Activated CD8-positive, alpha-beta T cell treated with anti-CD3 and anti-CD28 coated beads for 36 hours (primary cell): Measurements from ENCODE around the gene RGS12. TPM values are rescaled to one million over a fixed set of nuclear protein-coding genes. Genes with fewer than 3 reads are reported as not detected.

ENCODE experiments used
- ATAC-seq: fragments of 200-7000 bp; cut with Tn5 transposase; one replicate; pipeline ENCODE4 v1.10.0; 2021; ENCODE audit warnings: mild to moderate bottlenecking, moderate library complexity
- CTCF ChIA-PET: fragments of 350-600 bp; sonication (Branson Sonifier 250); formaldehyde crosslinking; loops from one replicate; lab custom pipeline; 2021; ENCODE audit warnings: antibody characterized with exemption; lab: Charles Lee
- POLR2A ChIA-PET: fragments of 350-600 bp; sonication (Branson Sonifier 250); formaldehyde crosslinking; loops from one replicate; lab custom pipeline; 2021; ENCODE audit warnings: antibody characterized with exemption; lab: Charles Lee
- DNase-seq: peaks from one replicate; pipeline ENCODE4 v3.0.0-alpha.2; 2020
- H3K27ac Mint-ChIP-seq: one replicate; pipeline ENCODE4 v1.8.0; 2021; ENCODE audit warnings: mild to moderate bottlenecking, mixed read lengths
- H3K27me3 Mint-ChIP-seq: one replicate; pipeline ENCODE4 v1.8.0; 2021; ENCODE audit warnings: mixed read lengths
- H3K36me3 Mint-ChIP-seq: one replicate; pipeline ENCODE4 v1.8.0; 2021; ENCODE audit warnings: low read depth, mixed read lengths
- H3K4me1 Mint-ChIP-seq: one replicate; pipeline ENCODE4 v1.8.0; 2021; ENCODE audit warnings: low read depth, mixed read lengths
- H3K4me3 Mint-ChIP-seq: one replicate; pipeline ENCODE4 v1.8.0; 2021; ENCODE audit warnings: mild to moderate bottlenecking, moderate library complexity, mixed read lengths
- H3K9me3 Mint-ChIP-seq: one replicate; pipeline ENCODE4 v1.8.0; 2021; ENCODE audit warnings: mixed read lengths
- intact Hi-C: fragments of 100-400 bp; cut with micrococcal nuclease; formaldehyde crosslinking; loops from one replicate; pipeline ENCODE4 v1.10.0; 2022
- total RNA-seq, 2 experiments: library from RNA; stranded (reverse); gene quantifications; one replicate each; pipeline ENCODE4 v1.2.3, GENCODE V29; 2021
- TF ChIP-seq, protein P1 (sequence below): fragments of 200-600 bp; IDR thresholded peaks from one replicate; pipeline ENCODE4 v1.8.0; 2022; ENCODE audit warnings: antibody characterized with exemption, mild to moderate bottlenecking

RGS12 gene
- total RNA-seq, 2 experiments from 2014 or later, result 4.6 to 4.7 TPM

DNA sequence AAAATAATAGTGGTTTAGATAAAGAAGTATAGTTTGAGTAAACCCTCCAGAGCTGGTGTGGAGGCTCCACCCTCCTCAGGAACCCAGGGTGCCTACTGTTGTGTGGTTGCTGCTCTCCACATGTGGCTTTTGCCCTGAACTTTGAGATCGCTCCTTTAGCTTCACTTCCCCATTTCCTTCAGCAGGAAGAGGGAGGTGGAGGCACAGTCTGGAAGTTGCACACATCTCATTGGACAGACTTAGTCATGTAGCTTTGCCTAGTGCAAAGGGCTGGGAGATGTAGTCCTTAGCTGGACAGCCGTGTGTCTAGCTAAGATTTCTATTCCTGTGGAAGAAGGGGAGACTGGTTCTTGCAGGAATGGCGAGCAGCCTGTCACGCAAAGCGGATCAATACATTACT lies 37.9 kb downstream of the RGS12 start:
- H3K9me3 Mint-ChIP-seq, result no peaks in the 10 kb centered on the region
- intact Hi-C loops, result no loop called here
- ChIA-PET CTCF (interaction anchor here (1.4 kb wide), 1 partner anchor 12 kb away, joined by 4 read pairs; no protein-coding TSS in a partner anchor), POLR2A (no interaction called here)
- no peaks in the 10 kb centered on the region for H3K36me3 Mint-ChIP-seq
- H3K4me3 Mint-ChIP-seq, result no peak overlapping the region
- no peak for DNase-seq
- no peaks in the 10 kb centered on the region for H3K27me3 Mint-ChIP-seq
- no peak overlapping the region for H3K27ac Mint-ChIP-seq
- ATAC-seq, result no peak
- peaks cover 3% of the 10 kb centered on the region for H3K4me1 Mint-ChIP-seq
- TF ChIP-seq, protein P1, sequence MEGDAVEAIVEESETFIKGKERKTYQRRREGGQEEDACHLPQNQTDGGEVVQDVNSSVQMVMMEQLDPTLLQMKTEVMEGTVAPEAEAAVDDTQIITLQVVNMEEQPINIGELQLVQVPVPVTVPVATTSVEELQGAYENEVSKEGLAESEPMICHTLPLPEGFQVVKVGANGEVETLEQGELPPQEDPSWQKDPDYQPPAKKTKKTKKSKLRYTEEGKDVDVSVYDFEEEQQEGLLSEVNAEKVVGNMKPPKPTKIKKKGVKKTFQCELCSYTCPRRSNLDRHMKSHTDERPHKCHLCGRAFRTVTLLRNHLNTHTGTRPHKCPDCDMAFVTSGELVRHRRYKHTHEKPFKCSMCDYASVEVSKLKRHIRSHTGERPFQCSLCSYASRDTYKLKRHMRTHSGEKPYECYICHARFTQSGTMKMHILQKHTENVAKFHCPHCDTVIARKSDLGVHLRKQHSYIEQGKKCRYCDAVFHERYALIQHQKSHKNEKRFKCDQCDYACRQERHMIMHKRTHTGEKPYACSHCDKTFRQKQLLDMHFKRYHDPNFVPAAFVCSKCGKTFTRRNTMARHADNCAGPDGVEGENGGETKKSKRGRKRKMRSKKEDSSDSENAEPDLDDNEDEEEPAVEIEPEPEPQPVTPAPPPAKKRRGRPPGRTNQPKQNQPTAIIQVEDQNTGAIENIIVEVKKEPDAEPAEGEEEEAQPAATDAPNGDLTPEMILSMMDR, result no peak

DNA sequence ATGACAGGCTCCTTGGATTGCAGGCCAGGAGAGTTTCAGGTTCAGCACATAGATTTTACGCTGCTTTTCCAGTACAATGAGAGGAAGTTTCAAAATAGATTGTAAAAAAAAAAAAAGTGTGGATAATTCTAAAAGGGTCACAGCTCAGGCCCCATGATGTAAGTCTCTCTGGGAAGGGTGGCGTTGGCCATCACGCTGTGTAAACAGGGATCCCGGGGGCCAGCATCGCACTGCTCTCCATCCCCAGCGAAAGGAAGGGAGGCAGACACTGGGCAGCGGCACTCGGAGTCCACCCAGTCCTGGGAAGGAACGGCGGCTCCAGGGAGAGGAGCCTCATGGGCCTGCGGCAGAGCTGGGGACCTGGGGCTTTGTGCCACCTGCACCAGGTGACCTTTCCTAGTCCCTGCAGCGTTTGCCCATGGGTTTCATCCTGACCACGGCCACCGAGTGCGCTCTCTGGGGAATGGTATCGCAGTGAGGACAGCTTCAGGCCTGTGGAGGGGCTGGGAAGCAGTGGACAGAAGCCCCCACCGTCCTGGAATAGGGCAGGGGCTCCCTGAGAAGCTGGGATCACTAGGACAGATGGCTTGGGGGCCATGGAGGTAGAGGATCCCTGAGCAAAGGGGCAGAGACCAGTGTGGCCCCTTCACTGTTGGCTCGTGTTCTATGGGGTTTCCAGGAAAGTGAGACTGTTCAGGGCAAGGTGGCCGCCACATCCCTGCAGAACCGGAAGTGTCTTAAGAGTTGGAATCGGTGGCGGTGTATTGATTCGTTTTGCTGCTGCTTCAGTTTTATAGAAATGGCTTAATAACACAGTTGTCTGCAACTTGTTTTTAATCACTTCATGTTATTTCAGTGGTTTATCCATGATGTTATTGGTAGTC lies 38.9 kb downstream of the RGS12 start:
- ATAC-seq (no peak), DNase-seq (no peak)
- intact Hi-C loops, result no loop called here
- POLR2A ChIA-PET, result interaction anchor here (0.7 kb wide), 1 partner anchor 14 kb away, joined by 4 read pairs; no protein-coding TSS in a partner anchor
- no peaks in the 10 kb centered on the region for H3K9me3 Mint-ChIP-seq
- CTCF ChIA-PET, result no interaction called here
- no peak overlapping the region for H3K4me3 Mint-ChIP-seq
- no peaks in the 10 kb centered on the region for H3K36me3 Mint-ChIP-seq
- H3K27ac Mint-ChIP-seq, result no peak overlapping the region
- H3K4me1 Mint-ChIP-seq, result peaks cover 3% of the 10 kb centered on the region
- no peaks in the 10 kb centered on the region for H3K27me3 Mint-ChIP-seq
- TF ChIP-seq, protein P1, result no peak

DNA sequence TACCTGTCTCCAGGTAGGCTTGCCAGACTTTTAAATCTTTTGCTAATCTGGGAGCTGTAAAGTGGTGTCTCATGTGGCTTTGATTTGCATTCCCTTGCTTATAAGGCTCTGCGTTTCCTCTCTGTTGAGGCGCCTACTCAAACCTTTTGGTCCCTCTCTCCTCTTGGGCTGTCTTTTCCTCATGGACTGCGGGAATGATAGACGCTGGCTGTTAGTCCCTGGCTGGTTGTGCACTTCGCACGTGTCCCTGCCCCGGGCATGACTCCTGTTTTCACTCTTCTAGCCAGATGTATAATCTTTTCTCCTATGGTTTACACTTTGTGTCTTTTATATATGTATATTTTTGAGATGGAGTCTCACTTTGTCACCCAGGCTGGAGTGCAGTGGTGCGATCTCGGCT lies 39.7 kb downstream of the RGS12 start:
- POLR2A ChIA-PET, result no interaction called here
- ATAC-seq, result no peak
- no peaks in the 10 kb centered on the region for H3K36me3 Mint-ChIP-seq
- no peak overlapping the region for H3K4me3 Mint-ChIP-seq
- TF ChIP-seq, protein P1, result no peak
- H3K4me1 Mint-ChIP-seq, result peaks cover 3% of the 10 kb centered on the region
- no peak for DNase-seq
- no peaks in the 10 kb centered on the region for H3K9me3 Mint-ChIP-seq
- H3K27me3 Mint-ChIP-seq, result no peaks in the 10 kb centered on the region
- CTCF ChIA-PET, result interaction anchor here (0.9 to 1.5 kb wide), 2 partner anchors 10 to 13 kb away, joined by 3 to 6 read pairs; no protein-coding TSS in a partner anchor
- intact Hi-C loops, result no loop called here
- H3K27ac Mint-ChIP-seq, result no peak overlapping the region

DNA sequence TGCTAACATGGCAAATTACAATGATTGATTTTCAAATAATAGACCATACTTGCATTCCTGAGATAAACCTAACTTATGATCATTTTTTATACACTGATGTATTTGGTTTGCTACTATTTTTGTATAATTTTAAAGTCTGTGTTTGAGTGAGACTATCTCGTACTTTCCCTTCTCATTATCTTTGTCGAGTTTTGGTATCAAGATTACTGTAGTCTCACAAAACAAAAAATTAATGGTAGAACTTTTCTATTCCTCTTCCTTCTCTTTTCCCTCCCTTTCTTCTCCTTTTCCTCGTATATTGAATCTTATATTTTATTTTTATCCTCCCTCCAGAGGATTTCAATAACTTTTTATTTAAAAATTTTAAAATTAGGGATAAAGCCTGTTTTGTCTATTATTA lies 41.5 kb downstream of the RGS12 start:
- no peaks in the 10 kb centered on the region for H3K36me3 Mint-ChIP-seq
- intact Hi-C loops, result no loop called here
- H3K4me3 Mint-ChIP-seq, result no peak overlapping the region
- TF ChIP-seq, protein P1, result no peak
- DNase-seq, result no peak
- POLR2A ChIA-PET, result no interaction called here
- no peak overlapping the region for H3K27ac Mint-ChIP-seq
- ATAC-seq, result no peak
- CTCF ChIA-PET, result interaction anchor here (0.7 to 2.2 kb wide), 6 partner anchors 10 to 578 kb away, joined by 3 to 7 read pairs (median 4); no protein-coding TSS in a partner anchor
- H3K9me3 Mint-ChIP-seq, result no peaks in the 10 kb centered on the region
- H3K27me3 Mint-ChIP-seq, result no peaks in the 10 kb centered on the region
- peaks cover 3% of the 10 kb centered on the region for H3K4me1 Mint-ChIP-seq

DNA sequence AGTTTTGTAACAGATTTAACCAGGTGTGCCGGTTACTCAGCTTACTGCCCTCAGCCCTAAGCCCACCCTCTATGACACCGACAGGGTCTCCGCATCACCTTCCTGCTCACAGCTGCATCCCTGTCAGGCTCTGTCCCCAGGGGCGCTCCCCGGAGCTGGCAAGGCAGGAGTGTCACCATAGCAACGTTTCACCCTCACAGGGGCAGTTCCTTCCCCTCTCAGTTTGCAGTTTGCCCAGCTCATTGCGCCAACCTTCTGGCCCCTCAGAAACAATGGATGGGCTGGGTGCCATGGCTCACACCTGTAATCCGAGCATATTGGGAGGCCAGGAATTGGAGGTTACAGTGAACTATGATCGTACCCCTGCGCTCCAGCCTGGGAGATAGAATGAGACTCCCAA lies 42.6 kb downstream of the RGS12 start:
- POLR2A ChIA-PET, result no interaction called here

More for the DNA sequence above, 42.6 kb downstream of the RGS12 start:
- ATAC-seq (no peak), DNase-seq (no peak)
- intact Hi-C loops, result no loop called here
- peaks cover 3% of the 10 kb centered on the region for H3K4me1 Mint-ChIP-seq
- no peaks in the 10 kb centered on the region for H3K9me3 Mint-ChIP-seq
- CTCF ChIA-PET, result interaction anchor here (2.2 kb wide), 1 partner anchor 10 kb away, joined by 7 read pairs; no protein-coding TSS in a partner anchor
- TF ChIP-seq, protein P1, result no peak
- no peak overlapping the region for H3K4me3 Mint-ChIP-seq
- H3K27me3 Mint-ChIP-seq, result no peaks in the 10 kb centered on the region
- no peaks in the 10 kb centered on the region for H3K36me3 Mint-ChIP-seq
- H3K27ac Mint-ChIP-seq, result no peak overlapping the region
